ENCODE measurements around the gene ZEB1.
"Not testable (repeated sequence)": the region's sequence is repeated elsewhere in the genome, so short reads cannot be mapped to it uniquely, and the experiment has no call there.

ZEB1 gene

DNA sequence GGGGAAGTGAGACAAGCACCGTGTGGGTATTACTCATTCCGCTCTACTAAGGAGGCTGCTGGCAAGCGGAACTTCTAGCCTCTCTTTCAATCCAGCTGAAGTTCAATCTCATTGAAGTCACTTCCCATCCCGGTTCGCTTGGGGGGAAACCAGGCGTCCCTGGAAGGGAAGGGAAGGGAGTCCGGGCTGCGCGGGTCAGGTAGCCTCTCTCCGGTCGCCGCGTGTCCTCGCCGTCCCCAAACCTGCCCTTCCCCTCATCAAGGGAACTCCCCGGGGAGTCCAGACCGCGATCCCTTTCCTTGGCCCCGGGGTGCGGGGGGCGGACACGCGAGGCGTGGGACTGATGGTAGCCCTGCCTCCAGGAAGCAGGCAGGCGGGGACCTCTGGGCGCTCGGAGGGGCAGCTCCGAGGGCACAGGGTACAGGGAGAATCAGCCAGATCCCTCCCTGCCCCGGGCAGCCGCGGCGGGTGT, 598 bp upstream of the ZEB1 start:
- DNase-seq (ENCODE audit: low read depth in 2 of 2): peak; percentile 42 to 45

DNA sequence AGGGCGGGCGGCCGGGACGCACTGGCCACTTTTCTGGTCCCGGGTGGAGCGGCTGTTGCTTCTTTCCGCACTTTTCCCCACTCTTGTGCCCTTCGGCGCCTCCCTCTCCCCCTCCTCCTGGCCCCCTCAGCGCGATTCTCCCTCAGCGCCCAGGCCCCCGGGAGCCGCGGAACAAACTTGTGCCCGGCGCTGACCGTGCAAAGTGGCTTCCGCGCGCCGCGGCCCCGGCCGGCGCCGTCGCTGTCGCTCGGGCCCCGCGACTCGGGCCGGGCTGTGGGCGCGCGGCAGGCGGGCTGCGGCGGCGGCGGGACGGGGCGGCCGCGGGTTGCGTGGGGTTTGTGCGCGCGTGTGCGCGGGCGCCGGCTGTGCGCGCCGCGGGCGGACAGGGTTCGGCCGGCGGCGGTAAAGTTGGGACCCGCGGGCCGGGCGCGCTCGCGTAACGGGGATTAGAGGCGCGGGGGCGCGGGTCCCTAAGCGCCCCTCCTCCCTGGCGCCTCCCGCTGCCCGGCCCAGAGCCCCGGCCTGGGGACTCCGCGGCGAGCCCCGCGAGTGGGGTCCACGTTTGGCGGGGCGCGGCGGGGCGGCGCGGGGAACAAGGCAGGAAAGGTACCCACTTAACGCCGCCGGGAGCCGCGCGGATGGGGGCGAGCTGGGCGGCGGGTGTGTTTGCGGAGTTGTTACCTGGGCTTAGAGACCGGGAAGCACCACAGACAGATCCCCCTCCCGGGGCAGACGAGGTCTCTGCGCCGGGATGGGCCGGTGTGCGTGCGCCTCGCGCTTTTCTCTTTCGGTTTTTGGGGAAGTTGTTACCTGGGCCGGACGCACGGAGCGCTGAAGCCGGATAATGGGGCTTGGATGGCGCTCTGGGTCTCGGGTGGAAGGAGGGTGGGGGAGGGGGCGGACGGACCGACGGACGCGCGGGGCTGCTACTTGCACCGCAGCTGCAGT, 860 bp downstream of the ZEB1 start:
- peak in 1 of 2 donors; percentile 22 for DNase-seq (ENCODE audit: low read depth in 2 of 2)

DNA sequence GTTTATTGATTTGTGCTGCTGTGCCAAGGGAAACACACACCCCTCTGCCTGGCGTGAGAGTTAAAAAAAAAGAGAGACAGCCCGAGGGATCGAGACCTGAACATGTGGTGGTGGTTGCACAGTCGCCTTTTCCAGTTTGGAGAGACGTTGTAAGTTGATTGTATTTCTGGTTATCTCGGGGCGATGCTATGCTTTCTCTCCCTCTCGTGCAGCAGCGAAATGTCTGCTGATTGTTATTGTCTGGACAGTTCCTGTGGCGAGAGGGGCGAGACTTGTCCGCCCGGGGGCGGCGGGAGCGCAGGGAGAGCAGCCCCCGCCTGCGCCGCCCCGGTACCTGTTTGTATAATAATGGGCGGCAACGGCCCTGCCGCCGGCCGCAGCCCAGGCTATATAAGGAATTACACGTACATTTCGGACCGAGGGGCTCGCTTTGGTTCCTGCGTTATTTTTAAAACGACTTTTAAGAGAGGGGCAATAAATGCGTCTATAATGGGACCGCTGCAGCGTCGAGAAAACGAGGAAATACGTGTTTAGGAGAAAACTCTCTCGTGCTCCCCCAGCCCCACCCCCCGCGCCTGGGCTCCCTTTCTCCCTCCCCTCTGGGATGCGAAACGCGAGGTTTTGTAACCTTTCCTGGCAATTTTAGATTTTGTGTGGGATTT, 1.7 kb downstream of the ZEB1 start:
- DNase-seq (ENCODE audit: low read depth in 2 of 2): peak in 1 of 2 donors; percentile 7

DNA sequence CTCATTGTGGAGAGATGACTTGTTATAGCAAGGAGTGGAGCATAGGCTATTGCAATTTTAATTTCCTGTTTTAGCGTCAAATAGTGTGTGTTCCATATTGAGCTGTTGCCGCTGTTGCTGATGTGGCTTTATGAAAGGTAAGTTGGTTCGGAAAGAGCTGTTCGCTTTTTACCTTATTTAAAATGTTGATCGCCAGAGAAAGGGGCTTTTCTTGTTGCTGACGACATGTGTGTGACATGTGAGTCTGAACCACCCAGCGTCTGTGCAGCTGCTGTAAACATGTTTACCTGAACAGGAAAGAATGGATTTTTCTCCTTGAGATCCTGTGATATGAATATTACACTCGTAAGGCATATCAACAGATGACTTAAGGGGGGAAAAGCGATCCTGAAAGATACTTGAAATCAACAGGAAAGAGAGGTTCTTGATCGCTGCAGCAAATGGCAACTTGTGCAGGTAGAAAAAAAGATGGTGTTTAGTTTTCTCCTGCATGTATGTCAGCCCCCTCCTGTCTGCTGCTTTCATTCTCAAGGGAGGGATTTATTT, 2.5 kb downstream of the ZEB1 start:
- no peak for DNase-seq (ENCODE audit: low read depth in 2 of 2)

DNA sequence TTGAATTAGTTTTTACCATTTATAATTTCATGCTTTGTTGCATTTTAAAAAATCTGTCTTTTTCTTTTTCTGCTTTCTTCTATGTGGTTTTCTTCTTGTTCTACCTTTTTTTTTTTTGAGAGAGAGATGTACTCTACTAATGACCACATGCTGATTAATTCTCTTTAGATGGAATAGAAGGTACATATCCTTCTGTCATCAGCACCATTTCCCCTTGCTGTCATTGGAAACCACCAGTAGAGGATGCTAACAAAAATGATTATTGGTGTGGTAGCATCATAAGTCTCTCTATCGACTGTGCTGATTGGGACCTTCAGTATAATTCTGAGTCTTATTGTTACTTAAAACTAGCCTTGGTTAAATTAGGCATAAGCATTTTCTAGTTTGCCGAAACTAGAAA, 3.6 kb downstream of the ZEB1 start:
- DNase-seq (ENCODE audit: low read depth in 2 of 2): no peak

DNA sequence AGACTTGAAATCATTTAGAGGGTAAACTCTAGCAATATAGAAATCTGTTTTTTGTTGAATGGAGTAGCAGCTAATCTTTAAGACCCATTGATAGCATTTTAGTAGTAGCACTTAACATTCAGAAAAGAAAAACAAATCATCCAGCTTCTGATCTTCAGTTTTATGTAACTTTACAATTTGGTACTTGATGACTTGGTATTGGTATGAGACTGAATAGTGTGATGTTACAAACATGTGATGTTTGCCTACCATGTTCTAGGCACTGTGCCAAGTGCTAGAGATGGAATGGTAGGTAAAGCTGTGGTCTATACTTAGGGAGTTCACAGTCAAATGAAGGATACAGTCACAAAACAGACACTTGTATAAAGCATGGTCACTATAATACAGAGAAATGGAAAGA, 21.3 kb downstream of the ZEB1 start:
- no peak for DNase-seq (ENCODE audit: low read depth in 2 of 2)

DNA sequence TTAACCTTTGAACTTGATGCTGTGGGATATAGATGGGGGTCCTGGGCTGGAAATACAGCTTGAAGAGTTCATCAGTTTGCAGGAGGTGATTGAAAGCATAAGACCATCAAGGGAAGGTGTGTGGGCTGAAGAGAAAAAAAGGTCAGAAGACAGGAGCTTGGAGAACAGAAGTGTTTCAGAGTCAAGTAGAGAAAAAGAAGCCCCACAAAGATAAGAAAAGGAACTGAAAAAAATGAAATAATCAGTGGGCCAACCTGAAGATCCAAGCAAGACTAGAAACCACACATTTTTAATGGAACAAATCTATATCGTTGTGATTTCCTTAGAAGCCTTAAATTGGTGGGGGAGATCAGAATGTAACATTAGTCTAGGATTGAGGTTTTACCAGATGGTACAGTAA, 22.5 kb downstream of the ZEB1 start:
- no peak for DNase-seq (ENCODE audit: low read depth in 2 of 2)

DNA sequence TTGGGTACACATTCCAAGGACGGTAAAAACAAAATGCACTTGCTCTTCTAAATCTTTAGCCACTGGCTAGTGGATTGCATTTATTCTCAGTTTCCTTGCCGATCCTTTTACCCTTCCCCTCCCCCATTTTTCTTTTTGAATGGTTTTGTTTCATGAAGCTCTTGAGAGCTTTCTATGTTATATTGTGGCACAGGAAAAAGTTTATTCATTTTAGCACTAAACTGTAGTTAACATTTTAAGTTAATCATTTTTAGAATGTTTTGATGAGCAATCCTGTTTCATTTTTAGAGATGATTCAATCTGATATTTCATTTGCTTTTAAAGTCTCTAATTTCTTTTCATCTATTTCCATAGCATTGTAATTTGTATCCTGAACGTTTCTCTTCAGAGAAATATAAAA, 24.0 kb downstream of the ZEB1 start:
- DNase-seq (ENCODE audit: low read depth in 2 of 2): no peak

DNA sequence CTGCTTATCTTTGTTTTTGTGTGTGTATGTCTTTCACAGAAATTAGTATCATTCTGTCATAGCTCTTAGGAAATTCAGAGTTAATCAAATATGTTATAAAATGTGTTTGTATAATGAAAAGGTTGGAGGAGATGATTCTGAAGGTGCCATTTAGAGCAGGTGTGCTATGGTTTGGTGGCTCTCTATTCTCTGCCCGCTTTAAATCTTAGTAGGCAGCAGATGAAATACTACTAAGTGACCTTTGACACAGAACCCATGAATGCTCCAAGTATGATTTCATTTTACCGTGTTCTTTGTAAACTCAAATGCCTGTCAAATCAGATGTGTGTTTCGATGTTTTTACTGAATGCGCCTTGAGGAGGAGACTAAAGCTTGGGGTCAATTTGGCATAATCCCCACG, 24.5 kb downstream of the ZEB1 start:
- no peak for DNase-seq (ENCODE audit: low read depth in 2 of 2)

DNA sequence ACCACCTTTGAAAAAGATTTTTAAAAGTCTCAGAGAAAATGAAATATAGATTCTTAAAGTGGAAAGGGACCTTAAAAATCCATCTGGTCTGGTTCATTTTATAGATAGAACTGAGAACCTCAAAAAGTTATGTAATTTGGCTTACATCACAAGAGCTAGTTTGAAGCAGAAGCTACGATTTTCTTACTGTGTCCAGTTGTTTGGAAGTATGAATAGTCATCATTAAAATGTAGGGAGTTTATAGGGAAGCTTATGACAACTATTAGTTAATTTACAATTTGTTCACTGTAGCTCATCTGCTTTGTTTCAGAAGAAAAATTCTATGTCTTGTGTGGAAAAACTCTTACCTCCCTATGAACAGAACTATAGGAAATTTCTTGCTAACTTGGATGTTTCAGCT, 26.9 kb downstream of the ZEB1 start:
- DNase-seq (ENCODE audit: low read depth in 2 of 2): no peak

DNA sequence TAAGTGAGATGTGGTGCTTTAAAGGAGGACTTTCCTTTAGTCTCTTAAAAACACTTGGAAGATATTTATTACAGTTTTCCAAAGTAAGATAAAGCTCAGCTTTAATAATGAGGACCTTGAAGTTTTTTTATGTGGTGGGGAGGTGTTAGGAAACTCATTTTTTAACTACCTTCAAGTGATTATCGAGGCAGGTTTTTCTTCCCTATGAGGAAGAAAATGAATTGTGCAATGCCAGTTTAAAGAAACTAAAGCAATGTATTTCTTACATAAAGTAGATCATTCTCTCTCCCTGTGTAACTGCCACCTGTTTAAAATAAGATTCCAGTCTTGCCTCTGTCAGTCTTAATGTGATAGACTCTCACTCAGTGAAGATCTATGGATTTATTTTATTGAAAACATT, 27.9 kb downstream of the ZEB1 start:
- DNase-seq (ENCODE audit: low read depth in 2 of 2): no peak

DNA sequence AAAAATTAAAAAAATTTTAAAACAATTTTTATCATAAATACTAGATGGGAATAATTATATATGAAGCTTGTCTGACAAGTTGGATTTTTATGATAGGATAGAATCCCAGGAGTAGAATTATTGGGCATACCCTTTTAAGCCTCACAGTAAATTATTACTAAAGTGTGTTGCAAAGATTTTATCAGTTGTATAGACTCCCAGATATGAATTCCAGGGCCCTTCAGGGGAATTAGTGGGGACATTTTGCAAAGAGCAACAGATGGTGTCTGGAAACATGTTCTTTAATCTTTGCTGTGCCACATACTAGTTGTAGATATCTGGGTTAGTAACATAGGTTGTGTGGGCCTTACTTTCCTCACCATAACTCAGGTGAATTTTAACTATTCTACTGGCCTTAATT, 28.7 kb downstream of the ZEB1 start:
- DNase-seq (ENCODE audit: low read depth in 2 of 2): no peak

DNA sequence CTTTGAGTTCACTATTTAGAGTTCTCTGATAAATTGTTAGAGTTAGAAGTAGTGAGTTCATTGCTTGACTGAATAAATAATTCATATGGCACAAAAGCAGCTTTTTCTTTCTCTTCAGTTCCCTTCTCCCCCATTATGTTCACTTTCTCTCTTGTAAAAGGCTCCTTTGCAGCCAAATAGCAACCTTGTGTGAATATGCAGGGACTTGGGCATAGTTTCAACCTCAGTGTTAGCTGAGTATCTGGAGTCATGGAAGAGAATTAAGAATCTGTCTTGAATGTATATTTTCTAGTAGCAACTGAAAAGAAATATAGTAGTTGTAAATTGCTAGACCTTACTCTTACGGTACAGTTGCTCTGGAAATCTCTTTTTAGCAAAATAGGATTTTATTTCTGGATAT, 31.9 kb downstream of the ZEB1 start:
- no peak for DNase-seq (ENCODE audit: low read depth in 2 of 2)

DNA sequence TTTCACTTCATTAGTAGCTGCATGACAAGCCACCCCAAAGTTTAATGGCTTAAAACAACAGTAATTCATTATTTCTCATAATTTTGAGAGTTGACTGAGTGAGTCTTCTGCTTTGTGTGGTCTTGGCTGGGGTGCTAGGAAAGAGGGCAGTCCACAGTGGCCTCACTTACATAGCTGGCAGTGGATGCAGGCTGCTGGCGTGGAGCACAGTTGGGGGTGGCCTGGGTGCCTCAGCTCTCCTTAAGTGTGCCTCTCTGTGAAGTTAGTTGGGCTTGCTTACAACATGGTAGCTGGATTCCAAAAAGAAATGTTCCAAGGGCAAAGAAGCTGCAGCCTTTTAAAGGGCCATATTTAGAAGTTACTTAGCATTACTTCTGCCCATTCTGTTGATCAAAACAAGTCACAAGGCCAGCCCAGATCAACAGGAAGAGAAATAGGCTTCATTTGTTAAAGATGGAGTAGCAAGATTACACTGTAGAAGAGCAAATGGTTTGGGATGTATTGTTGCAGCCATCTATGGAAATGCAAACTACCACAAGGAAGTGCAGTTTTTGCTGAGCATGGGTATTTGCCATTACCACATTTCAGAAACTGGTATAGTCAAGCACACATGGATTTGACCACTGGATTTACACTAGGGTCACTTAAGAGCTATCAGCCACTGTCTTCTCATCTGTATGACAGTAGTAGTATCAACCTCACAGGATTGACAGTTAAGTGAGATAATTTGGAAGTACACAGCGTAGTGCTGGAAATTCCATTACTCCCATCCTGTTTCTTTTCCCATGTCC, 33.6 kb downstream of the ZEB1 start:
- no peak for DNase-seq (ENCODE audit: low read depth in 2 of 2)

DNA sequence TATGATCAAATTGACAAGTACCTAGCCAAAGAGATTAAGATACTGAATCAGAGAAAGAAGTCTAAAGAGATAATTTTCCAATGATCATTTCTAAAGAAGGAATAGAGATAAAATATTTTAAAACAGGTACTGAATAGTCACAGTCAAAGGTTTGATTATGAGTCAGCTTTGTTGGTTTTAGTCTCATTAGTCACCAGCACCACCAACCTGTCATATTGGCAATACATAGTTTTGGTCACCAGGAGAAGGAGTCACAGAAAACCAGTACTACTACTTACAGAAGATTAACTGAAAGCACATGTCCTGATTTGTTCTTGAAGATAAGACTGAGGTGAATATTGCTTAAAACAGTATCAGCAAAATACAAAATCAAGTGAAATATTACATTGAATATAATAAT, 34.6 kb downstream of the ZEB1 start:
- peak in 1 of 2 donors; percentile 12 for DNase-seq (ENCODE audit: low read depth in 2 of 2)

DNA sequence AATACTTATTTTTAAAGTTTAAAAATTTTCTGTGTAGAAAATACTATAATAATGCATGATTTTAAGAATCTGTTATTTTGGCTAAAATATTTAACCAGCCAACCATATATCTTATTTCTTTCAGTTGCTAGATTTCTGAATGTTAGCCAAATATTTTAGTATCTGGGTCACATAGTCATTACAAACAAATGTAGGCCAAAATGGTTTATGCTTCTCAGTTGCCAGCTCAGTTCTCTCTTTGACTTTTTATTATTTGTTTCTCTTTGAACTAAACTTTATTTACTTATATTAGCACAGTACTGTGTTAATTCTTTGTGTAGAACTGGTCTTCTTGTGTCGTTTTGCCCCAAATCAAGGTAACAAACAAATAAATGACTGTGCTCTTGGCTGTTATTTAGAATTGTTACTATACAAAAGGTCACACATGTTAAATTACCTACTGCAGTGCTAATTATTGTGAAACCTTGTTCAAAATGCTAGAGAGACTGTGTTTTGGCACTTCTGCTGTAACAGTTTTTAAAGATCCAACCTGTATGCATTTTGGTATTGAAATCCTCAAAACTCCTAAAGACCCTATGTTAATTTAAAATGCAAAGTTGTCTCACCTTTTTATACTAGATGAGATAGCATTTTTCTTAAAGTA, 39.8 kb downstream of the ZEB1 start:
- DNase-seq (ENCODE audit: low read depth in 2 of 2): no peak

DNA sequence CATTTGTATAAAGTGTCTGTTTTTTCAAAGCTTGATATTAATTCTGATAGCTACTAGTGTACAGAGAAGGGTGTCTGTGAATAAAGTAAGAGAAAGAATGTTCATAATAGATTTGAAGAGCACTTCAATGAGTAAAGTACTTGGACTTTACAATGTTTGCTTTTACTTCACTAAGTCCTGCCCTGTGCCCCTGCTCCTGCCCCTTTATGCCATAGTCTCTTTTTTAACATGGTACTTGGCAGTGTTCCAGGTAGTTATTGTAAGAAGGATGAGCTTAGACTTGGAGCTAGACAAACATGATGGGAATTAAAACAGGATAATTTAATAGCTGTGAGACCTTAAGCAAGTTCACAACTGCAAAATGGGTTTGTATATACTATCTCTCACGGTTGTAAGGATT, 41.0 kb downstream of the ZEB1 start:
- no peak for DNase-seq (ENCODE audit: low read depth in 2 of 2)

DNA sequence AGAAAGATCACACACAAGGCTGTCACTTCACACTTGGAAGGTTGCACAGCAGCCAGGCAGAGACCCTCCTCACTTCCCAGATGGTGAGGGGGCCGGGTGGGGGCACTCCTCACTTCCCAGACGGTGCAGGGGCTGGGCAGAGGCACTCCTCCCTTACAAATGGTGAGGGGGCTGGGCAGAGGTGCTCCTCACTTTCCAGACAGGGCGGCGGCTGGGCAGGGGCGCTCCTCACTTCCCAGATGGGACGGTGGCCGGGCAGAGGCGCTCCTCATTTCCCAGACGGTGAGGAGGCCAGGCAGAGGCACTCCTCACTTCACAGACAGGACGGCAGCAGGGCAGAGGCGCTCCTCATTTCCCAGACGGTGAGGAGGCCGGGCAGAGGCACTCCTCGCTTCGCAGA, 42.5 kb downstream of the ZEB1 start:
- not testable (repeated sequence) for DNase-seq (ENCODE audit: low read depth in 2 of 2)

DNA sequence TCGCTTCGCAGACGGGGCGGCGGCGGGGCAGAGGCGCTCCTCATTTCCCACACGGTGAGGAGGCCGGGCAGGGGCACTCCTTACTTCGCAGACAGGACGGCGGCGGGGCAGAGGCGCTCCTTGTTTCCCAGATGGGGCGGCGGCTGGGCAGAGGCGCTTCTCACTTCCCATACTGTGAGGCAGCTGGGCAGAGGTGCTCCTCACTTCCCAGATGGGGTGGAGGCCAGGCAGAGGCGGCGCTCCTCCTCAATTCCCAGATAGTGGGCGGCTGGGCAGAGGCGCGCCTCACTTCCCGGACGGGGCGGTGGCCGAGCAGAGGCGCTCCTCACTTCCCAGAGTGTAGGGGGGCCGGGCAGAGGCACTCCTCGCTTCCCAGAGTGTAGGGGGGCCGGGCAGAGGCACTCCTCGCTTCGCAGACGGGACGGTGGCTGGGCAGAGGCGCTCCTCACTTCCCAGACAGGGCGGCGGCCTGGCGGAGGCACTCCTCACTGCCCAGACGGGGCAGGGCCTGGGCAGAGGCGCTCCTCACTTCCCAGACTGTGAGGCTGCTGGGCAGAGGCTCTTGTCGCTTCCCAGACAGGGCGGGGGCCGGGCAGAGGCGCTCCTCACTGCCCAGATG, 43.1 kb downstream of the ZEB1 start:
- DNase-seq (ENCODE audit: low read depth in 2 of 2): no peak

DNA sequence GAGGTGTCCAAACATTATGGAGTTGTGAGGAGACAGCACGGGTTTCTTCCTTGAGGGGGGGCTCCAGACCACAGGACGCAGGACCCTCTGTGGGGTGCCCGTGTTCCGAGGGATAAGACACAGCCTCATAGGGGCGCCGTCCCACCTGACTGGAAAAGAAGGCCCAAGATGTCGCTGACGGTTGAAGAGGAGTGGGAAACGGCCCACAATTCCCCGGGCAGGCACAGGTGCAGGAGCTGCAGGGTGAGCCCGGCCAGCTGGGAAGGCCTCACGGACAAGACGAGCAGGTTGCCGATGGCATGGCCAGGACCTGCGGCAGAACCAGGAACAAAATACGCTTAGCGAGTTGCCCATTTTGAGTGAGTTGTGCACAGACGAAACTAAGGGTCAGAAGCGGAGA, 44.7 kb downstream of the ZEB1 start:
- not testable (repeated sequence) for DNase-seq (ENCODE audit: low read depth in 2 of 2)

DNA sequence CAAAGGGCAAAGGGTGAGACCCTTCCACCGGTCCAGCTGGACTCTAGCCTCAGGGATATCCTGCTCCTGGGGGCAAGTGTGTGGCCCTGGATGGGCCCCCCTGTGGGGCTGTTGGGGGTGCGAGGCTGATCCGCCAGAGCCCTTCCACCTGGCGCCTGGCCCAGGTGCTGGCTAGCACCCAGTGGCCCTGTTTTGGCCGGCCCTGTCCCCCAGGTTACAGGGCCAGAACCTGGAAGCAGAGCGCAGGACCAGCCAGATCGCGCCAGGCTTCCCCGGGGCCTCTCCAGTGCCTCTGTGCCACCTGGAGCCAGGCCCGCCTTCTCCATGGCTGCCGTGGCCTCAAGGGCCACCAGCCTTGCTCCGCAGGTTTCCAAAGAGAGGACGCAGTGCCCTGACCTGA, 45.2 kb downstream of the ZEB1 start:
- not testable (repeated sequence) for DNase-seq (ENCODE audit: low read depth in 2 of 2)

Measured in stimulated activated CD8-positive, alpha-beta memory T cell treated with anti-CD3 and anti-CD28 coated beads, Interleukin-15, amount 100 ng/mL, for 48 hours (primary cell).